Tibial nerve (tissue), 4 donors: ENCODE measurements around the gene HRH2.

Experiments used
- EP300 ChIP-seq, 2 donors: sonication (generic); formaldehyde crosslinking; IDR thresholded peaks; one replicate each; pipeline ENCODE4 v1.6.1; 2017; ENCODE audit warnings: antibody characterized with exemption in 2 of 2, mild to moderate bottlenecking in 1 of 2
- TF ChIP-seq, protein P1 (sequence below), 5 experiments: fragments of 200-600 bp in 3 of 5; fragments of 450-650 bp in 2 of 5; sonication (generic) in 3 of 5; IDR thresholded peaks; one replicate each; pipeline ENCODE4 v1.5.1; 2016 to 2019; ENCODE audit warnings: antibody characterized with exemption in 5 of 5, mild to moderate bottlenecking in 3 of 5, moderate library complexity in 2 of 5

DNA sequence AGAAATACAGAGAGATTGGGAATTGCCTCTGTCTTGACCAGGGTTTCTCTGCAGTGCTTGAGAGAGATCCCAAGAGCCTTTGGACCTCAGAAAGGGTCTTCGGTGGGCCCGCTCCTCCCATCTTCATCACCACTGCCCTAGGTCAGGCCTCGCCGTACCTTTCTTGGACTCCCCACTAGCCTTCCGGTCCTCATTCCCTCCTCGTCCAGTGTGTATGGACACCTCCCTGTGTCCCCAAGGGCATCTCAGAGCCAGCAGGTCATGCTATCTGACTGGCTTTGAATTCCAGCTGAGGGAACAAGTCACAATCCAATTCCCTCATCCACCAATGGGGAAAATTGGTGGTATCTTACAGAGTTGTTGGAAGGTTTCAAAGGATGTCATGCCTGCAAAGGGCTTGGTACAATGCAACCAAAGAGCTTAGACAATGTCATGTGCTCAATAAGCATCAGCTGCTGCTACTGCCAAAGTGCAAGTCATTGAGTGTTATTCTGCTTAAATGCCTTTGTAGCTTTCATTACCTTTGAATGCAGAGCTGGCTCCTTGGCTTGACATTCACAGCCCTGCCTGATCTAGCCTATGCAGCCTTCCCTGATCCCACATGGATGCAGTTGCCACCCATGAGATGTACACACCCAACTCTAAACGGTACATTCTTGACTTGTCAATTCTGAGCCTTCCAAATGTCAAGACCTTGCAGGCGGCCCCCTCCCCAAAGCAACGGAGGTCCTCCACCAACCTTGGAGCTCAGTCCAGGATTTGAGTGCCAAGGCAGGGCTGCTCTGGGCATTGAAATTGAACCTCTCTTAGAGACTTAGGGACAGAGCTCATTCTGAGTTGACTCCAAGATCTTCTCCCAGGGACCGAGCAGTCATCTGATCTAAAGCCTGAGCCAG lies 58.0 kb downstream of the HRH2 start:
- TF ChIP-seq, protein P1, sequence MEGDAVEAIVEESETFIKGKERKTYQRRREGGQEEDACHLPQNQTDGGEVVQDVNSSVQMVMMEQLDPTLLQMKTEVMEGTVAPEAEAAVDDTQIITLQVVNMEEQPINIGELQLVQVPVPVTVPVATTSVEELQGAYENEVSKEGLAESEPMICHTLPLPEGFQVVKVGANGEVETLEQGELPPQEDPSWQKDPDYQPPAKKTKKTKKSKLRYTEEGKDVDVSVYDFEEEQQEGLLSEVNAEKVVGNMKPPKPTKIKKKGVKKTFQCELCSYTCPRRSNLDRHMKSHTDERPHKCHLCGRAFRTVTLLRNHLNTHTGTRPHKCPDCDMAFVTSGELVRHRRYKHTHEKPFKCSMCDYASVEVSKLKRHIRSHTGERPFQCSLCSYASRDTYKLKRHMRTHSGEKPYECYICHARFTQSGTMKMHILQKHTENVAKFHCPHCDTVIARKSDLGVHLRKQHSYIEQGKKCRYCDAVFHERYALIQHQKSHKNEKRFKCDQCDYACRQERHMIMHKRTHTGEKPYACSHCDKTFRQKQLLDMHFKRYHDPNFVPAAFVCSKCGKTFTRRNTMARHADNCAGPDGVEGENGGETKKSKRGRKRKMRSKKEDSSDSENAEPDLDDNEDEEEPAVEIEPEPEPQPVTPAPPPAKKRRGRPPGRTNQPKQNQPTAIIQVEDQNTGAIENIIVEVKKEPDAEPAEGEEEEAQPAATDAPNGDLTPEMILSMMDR (IDR thresholded peaks at IDR 0.05): no peak
- TF ChIP-seq EP300 (IDR thresholded peaks at IDR 0.05): no peak
